Parathyroid adenoma (tissue), 2 donors: ENCODE measurements around the gene TCF3.

Experiments used
- H2AFZ ChIP-seq: fragments of 300-600 bp; sonication (generic); one replicate; pipeline ENCODE4 v1.7.0; 2017; ENCODE audit warnings: antibody characterized with exemption, mild to moderate bottlenecking
- H3K27ac ChIP-seq: fragments of 300-600 bp; sonication (generic); one replicate; pipeline ENCODE4 v1.7.0; 2017
- H3K27me3 ChIP-seq: fragments of 300-600 bp; sonication (generic); one replicate; pipeline ENCODE4 v1.7.0; 2017; ENCODE audit warnings: low read length; ENCODE audit not compliant: control insufficient read depth, insufficient read depth
- H3K36me3 ChIP-seq: fragments of 300-600 bp; sonication (generic); one replicate; pipeline ENCODE4 v1.7.0; 2017; ENCODE audit warnings: low read length; ENCODE audit not compliant: control insufficient read depth, insufficient read depth
- H3K4me1 ChIP-seq: fragments of 300-600 bp; sonication (generic); one replicate; pipeline ENCODE4 v1.7.0; 2017; ENCODE audit warnings: control low read depth
- H3K4me2 ChIP-seq: fragments of 300-600 bp; sonication (generic); one replicate; pipeline ENCODE4 v1.7.0; 2017; ENCODE audit warnings: low read length
- H3K4me3 ChIP-seq: fragments of 300-600 bp; sonication (generic); one replicate; pipeline ENCODE4 v1.7.0; 2017; ENCODE audit warnings: low read depth, low read length
- H3K79me2 ChIP-seq: fragments of 300-600 bp; sonication (generic); one replicate; pipeline ENCODE4 v1.7.0; 2017; ENCODE audit warnings: control low read depth
- H3K9ac ChIP-seq: fragments of 300-600 bp; sonication (generic); one replicate; pipeline ENCODE4 v1.7.0; 2017; ENCODE audit warnings: mild to moderate bottlenecking
- H3K9me3 ChIP-seq: fragments of 300-600 bp; sonication (generic); one replicate; pipeline ENCODE4 v1.7.0; 2017; ENCODE audit warnings: low read length; ENCODE audit not compliant: control insufficient read depth
- TF ChIP-seq, protein P1 (sequence below): fragments of 300-600 bp; sonication (generic); IDR thresholded peaks from one replicate; pipeline ENCODE4 v1.7.0; 2017; ENCODE audit warnings: antibody characterized with exemption, mild to moderate bottlenecking
- donor health status: primary hyperparathyroidism.

Gene TCF3

DNA sequence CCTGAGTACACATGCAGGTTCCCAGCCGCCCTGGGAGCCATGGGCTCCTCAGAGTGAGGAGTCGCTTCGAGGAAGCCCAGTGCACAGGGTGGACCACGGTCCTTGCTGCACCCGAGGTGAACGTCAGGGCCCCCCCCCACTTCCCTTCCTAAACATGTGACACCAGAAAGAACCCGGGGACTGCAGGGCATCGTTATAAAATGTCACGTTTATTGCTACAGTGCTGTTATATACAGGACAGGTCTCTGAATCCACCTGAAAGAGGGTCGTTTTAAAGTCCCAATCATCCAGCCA is 43.4 kb downstream of the TCF3 start:
- no peak overlapping the region for H3K27ac ChIP-seq
- TF ChIP-seq, protein P1, sequence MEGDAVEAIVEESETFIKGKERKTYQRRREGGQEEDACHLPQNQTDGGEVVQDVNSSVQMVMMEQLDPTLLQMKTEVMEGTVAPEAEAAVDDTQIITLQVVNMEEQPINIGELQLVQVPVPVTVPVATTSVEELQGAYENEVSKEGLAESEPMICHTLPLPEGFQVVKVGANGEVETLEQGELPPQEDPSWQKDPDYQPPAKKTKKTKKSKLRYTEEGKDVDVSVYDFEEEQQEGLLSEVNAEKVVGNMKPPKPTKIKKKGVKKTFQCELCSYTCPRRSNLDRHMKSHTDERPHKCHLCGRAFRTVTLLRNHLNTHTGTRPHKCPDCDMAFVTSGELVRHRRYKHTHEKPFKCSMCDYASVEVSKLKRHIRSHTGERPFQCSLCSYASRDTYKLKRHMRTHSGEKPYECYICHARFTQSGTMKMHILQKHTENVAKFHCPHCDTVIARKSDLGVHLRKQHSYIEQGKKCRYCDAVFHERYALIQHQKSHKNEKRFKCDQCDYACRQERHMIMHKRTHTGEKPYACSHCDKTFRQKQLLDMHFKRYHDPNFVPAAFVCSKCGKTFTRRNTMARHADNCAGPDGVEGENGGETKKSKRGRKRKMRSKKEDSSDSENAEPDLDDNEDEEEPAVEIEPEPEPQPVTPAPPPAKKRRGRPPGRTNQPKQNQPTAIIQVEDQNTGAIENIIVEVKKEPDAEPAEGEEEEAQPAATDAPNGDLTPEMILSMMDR, result no peak

DNA sequence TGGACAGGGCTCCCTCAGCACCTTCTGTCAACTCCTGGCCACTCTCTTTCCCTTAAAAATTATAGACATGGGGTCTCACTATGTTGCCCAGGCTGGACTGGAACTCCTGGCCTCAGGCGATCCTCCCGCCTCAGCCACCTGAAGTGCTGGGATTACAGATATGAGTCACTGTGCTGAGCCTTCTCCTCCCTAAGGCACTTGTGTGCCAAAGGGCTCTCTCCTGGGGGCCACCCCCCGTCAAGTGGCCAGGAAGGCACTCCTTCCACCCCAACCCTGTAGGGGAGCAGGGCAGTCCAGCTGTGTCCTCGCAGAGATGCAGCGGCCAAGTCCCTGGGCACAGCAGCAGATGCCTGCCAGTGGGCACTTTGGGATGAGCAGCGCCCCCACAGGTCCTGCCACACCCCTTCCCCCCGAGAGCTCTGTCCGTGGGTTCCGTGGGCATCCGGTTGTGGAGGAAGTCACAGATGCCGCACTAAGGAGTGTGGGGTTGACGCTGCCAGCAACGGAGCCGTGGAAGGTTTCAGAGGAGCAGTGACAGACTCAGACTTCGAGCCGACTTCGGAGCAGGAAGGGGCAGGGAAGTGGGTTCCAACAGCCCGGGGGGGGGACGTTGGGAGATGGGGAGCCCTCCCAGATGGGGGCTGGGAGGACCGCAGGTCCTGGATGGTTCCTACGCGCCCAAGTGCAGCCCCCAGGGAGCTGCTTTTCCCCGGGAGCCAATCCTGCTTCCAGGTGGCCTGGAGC is 43.9 kb downstream of the TCF3 start:
- H3K4me2 ChIP-seq, result no peak overlapping the region
- H3K27ac ChIP-seq, result no peak overlapping the region
- H3K4me3 ChIP-seq, result no peak overlapping the region
- H3K27me3 ChIP-seq, result no peaks in the 10 kb centered on the region
- TF ChIP-seq, protein P1, result no peak
- no peak overlapping the region for H2AFZ ChIP-seq
- no peak overlapping the region for H3K9ac ChIP-seq
- H3K36me3 ChIP-seq, result no peaks in the 10 kb centered on the region
- H3K9me3 ChIP-seq, result no peaks in the 10 kb centered on the region
- H3K79me2 ChIP-seq, result peaks cover 17% of the 10 kb centered on the region
- peaks cover 12% of the 10 kb centered on the region for H3K4me1 ChIP-seq

More for the DNA sequence above, 43.4 kb downstream of the TCF3 start:
- Histone ChIP-seq H3K9ac (no peak overlapping the region), H3K79me2 (peaks cover 12% of the 10 kb centered on the region), H3K36me3 (no peaks in the 10 kb centered on the region), H3K9me3 (no peaks in the 10 kb centered on the region), H3K4me2 (no peak overlapping the region), H2AFZ (no peak overlapping the region), H3K27me3 (no peaks in the 10 kb centered on the region), H3K4me1 (peaks cover 11% of the 10 kb centered on the region), H3K4me3 (no peak overlapping the region)

DNA sequence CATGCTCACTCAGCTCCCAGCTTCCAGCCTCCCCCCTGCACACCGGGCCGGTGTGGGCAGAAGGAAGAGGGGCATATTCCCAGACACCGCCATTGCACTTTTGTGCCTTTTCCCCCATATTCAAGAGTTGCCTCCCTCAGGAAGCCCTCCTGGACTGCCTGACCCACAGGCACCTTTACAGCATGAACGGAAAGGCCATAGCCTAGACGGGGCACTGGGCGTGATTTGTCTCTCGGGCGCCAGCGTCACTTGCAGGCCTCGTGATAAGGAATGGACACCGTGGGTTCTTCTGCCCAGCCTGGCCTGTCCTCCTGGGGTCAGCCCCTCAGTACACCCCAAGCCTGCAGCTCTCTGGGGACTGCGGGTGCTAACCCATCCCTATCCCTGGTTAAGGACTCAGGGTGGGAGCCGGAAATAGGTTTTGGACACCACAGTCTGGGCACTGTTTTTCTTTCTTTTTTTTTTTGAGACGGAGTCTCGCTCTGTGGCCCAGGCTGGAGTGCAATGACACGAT is 46.2 kb downstream of the TCF3 start:
- Histone ChIP-seq H3K79me2 (peaks cover 31% of the 10 kb centered on the region), H3K27me3 (no peaks in the 10 kb centered on the region), H3K9ac (peak overlapping the region; percentile 2), H3K36me3 (no peaks in the 10 kb centered on the region), H2AFZ (peak overlapping the region; percentile 99), H3K4me2 (peak overlapping the region; percentile 89), H3K9me3 (no peaks in the 10 kb centered on the region), H3K27ac (peak overlapping the region; percentile 96), H3K4me1 (peaks cover 12% of the 10 kb centered on the region), H3K4me3 (peak overlapping the region; percentile 97)
- TF ChIP-seq, protein P1, result no peak

DNA sequence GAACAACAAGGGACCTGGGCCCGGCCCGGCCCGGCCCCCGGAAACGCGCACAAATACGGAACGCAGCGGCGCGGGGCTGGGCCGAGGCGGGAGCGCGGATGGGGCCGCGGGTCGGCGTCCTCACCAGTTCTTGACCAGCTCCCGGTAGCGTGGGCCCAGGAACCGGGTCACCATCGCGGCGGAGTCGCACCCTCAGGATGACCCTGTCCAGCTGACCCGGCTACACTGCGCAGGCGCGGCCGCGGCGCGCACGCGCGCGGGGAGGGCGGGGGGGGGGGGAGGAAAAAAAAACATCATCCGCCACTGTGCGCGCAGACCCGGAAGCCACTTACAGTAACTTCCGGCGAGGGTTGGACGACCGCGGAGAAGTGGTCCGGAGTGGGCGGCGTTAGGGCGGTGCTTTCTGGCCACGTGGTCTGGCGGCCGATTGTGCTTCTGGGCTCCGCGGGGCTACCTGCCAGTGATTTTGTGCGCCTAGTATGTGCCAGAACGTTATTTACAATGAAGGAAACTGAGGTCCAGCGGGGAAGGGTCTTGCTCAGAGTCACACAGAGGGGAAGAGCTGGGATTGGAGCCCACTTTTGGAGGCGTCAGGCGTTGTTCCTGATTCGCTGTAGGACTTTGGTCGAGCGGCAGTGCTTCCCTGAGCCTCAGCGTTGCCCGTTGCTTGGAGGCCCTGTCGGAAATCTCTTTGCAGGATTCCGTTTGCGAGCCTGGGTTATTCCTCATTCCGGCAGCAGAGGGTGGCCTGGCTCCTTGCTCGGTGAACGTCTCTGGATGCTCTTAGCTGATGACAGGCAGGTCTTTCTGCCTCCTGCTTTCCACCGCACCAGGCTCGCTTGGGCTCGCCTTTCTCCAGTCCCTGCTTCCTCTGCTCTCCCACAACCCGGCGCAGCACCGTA is 46.9 kb downstream of the TCF3 start, which contains the start of gene UQCR11:
UQCR11 (minus strand) TSS at position 227 of the 902 bp plus-strand sequence; CDS start at position 174, 53 bp downstream.
- H3K27ac ChIP-seq, result peak within 1 kb of the TSS; percentile 96
- H2AFZ ChIP-seq, result peak within 1 kb of the TSS; percentile 99
- no peaks in the 10 kb centered on the region for H3K36me3 ChIP-seq
- peaks cover 33% of the 10 kb centered on the region for H3K79me2 ChIP-seq
- no peaks in the 10 kb centered on the region for H3K27me3 ChIP-seq
- H3K4me3 ChIP-seq, result peak within 1 kb of the TSS; percentile 97
- H3K9me3 ChIP-seq, result no peaks in the 10 kb centered on the region
- TF ChIP-seq, protein P1, result peak; percentile 77
- peaks cover 12% of the 10 kb centered on the region for H3K4me1 ChIP-seq
- H3K9ac ChIP-seq, result peak within 1 kb of the TSS; percentile 99
- H3K4me2 ChIP-seq, result peak within 1 kb of the TSS; percentile 94
